ENCODE measurements around the gene CLCN3. TPM values are rescaled to one million over a fixed set of nuclear protein-coding genes. Genes with fewer than 3 reads are reported as not detected.
"Not testable (repeated sequence)": the region's sequence is repeated elsewhere in the genome, so short reads cannot be mapped to it uniquely, and the experiment has no call there.

Gene CLCN3
- total and polyA plus RNA-seq, 2 experiments from 2014 or later, result 14.9 to 38.4 TPM

GRCh38 chr4:169668069-169668721, 47.8 kb downstream of the CLCN3 start:
- DNase-seq (ENCODE audit: low spot score), result peak; percentile 28

GRCh38 chr4:169675825-169676224, 55.4 kb downstream of the CLCN3 start:
- WGBS (ENCODE audit: low lambda C conversion rate, missing lambda C conversion rate), result 98% methylated on average over 2 of the region's 2 CpGs
- no peaks in the 10 kb centered on the region for H3K36me3 ChIP-seq (replicated peaks; ENCODE audit: insufficient read depth, low read depth)
- H2AFZ ChIP-seq, result no peak overlapping the region
- H3K4me3 ChIP-seq, result no peak overlapping the region
- H3K4me1 ChIP-seq (ENCODE audit: insufficient read depth), result no peaks in the 10 kb centered on the region
- no peak overlapping the region for H3K27ac ChIP-seq
- TF ChIP-seq CTCF (IDR thresholded peaks at IDR 0.05; ENCODE audit: poor library complexity) (no peak), EZH2 (IDR thresholded peaks at IDR 0.05; ENCODE audit: borderline replicate concordance) (no peak), EZH2phosphoT487 (IDR thresholded peaks at IDR 0.05; ENCODE audit: low read depth, severe bottlenecking, unreplicated experiment) (no peak)
- no peaks in the 10 kb centered on the region for H3K9me3 ChIP-seq (ENCODE audit: low read depth)
- H3K27me3 ChIP-seq, result no peaks in the 10 kb centered on the region
- no peaks in the 10 kb centered on the region for H3K9me2 ChIP-seq (replicated peaks; ENCODE audit: insufficient read depth)
- no peak for DNase-seq (ENCODE audit: low spot score)
- no peaks in the 10 kb centered on the region for H4K20me1 ChIP-seq (ENCODE audit: insufficient read depth, poor library complexity, severe bottlenecking)
- H3K4me2 ChIP-seq, result no peak overlapping the region
- peaks cover 40% of the 10 kb centered on the region for H3K79me2 ChIP-seq

More at GRCh38 chr4:169668069-169668721, 47.8 kb downstream of the CLCN3 start:
- Histone ChIP-seq H3K4me1 (ENCODE audit: insufficient read depth) (peaks cover 23% of the 10 kb centered on the region), H3K9me2 (replicated peaks; ENCODE audit: insufficient read depth) (no peaks in the 10 kb centered on the region), H4K20me1 (ENCODE audit: insufficient read depth, poor library complexity, severe bottlenecking) (no peaks in the 10 kb centered on the region), H3K4me3 (no peak overlapping the region), H3K27me3 (no peaks in the 10 kb centered on the region), H3K27ac (no peak overlapping the region), H3K9me3 (ENCODE audit: low read depth) (no peaks in the 10 kb centered on the region), H3K4me2 (no peak overlapping the region), H3K36me3 (replicated peaks; ENCODE audit: insufficient read depth, low read depth) (no peaks in the 10 kb centered on the region), H2AFZ (no peak overlapping the region), H3K79me2 (peaks cover 90% of the 10 kb centered on the region)
- 75% methylated on average over 6 of the region's 6 CpGs for WGBS (ENCODE audit: low lambda C conversion rate, missing lambda C conversion rate)
- TF ChIP-seq EZH2 (IDR thresholded peaks at IDR 0.05; ENCODE audit: borderline replicate concordance) (no peak), CTCF (IDR thresholded peaks at IDR 0.05; ENCODE audit: poor library complexity) (no peak), EZH2phosphoT487 (IDR thresholded peaks at IDR 0.05; ENCODE audit: low read depth, severe bottlenecking, unreplicated experiment) (no peak)

GRCh38 chr4:169677150-169677748, 56.9 kb downstream of the CLCN3 start:
- Histone ChIP-seq H2AFZ (no peak overlapping the region), H3K4me3 (no peak overlapping the region), H3K9me3 (ENCODE audit: low read depth) (no peaks in the 10 kb centered on the region), H3K79me2 (peaks cover 29% of the 10 kb centered on the region), H4K20me1 (ENCODE audit: insufficient read depth, poor library complexity, severe bottlenecking) (no peaks in the 10 kb centered on the region), H3K27ac (no peak overlapping the region), H3K9me2 (replicated peaks; ENCODE audit: insufficient read depth) (no peaks in the 10 kb centered on the region), H3K4me1 (ENCODE audit: insufficient read depth) (no peaks in the 10 kb centered on the region), H3K4me2 (no peak overlapping the region), H3K36me3 (replicated peaks; ENCODE audit: insufficient read depth, low read depth) (no peaks in the 10 kb centered on the region), H3K27me3 (no peaks in the 10 kb centered on the region)
- no peak for DNase-seq (ENCODE audit: low spot score)
- TF ChIP-seq EZH2 (IDR thresholded peaks at IDR 0.05; ENCODE audit: borderline replicate concordance) (no peak), EZH2phosphoT487 (IDR thresholded peaks at IDR 0.05; ENCODE audit: low read depth, severe bottlenecking, unreplicated experiment) (no peak), CTCF (IDR thresholded peaks at IDR 0.05; ENCODE audit: poor library complexity) (no peak)
- 92% methylated on average over 2 of the region's 2 CpGs for WGBS (ENCODE audit: low lambda C conversion rate, missing lambda C conversion rate)

- not testable (repeated sequence) for H3K27ac ChIP-seq; H3K4me1 ChIP-seq (ENCODE audit: insufficient read depth); H3K36me3 ChIP-seq (replicated peaks; ENCODE audit: insufficient read depth, low read depth); H3K4me2 ChIP-seq; H3K27me3 ChIP-seq; H3K4me3 ChIP-seq; H3K9me2 ChIP-seq (replicated peaks; ENCODE audit: insufficient read depth); H4K20me1 ChIP-seq (ENCODE audit: insufficient read depth, poor library complexity, severe bottlenecking); H3K9me3 ChIP-seq (ENCODE audit: low read depth); DNase-seq (ENCODE audit: low spot score); H2AFZ ChIP-seq
- 61% methylated on average over 2 of the region's 2 CpGs for WGBS (ENCODE audit: low lambda C conversion rate, missing lambda C conversion rate)
- H3K79me2 ChIP-seq, result peaks cover 19% of the 10 kb centered on the region
Measured at GRCh38 chr4:169678486-169678885, 58.1 kb downstream of the CLCN3 start.

GRCh38 chr4:169678951-169679591, 58.7 kb downstream of the CLCN3 start:
- not testable (repeated sequence) for H3K9me2 ChIP-seq (replicated peaks; ENCODE audit: insufficient read depth); DNase-seq (ENCODE audit: low spot score); H3K9me3 ChIP-seq (ENCODE audit: low read depth); H3K27ac ChIP-seq; H3K27me3 ChIP-seq; H3K4me1 ChIP-seq (ENCODE audit: insufficient read depth); H4K20me1 ChIP-seq (ENCODE audit: insufficient read depth, poor library complexity, severe bottlenecking); H3K4me2 ChIP-seq; H3K36me3 ChIP-seq (replicated peaks; ENCODE audit: insufficient read depth, low read depth); H2AFZ ChIP-seq; H3K4me3 ChIP-seq
- WGBS (ENCODE audit: low lambda C conversion rate, missing lambda C conversion rate), result 90% methylated on average over 6 of the region's 47 CpGs
- peaks cover 17% of the 10 kb centered on the region for H3K79me2 ChIP-seq
